ENCODE results near the gene AOPEP.
"Not testable (repeated sequence)": the region's sequence is repeated elsewhere in the genome, so short reads cannot be mapped to it uniquely, and the experiment has no call there.

AOPEP gene

DNA sequence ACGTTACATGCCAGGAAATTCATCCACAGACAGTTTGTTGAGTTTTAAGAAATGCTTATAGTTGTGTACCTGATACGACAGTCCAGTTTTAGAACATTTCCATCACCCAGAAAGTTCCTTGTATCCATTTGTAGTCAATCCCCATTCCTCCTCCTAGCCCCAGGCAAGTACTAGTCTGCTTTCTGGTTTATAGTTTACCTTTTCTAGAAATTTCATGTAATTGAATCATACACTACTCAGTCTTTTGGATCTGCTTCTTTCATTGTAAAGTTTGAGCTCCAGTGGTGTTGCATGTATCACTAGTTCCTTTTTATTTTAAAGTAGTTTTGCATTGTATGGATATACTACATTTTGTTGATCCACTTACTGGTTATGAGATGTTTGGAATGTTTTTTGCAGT lies 291.2 kb downstream of the AOPEP start:
- DNase-seq (ENCODE audit: low read depth in 2 of 2), result no peak

DNA sequence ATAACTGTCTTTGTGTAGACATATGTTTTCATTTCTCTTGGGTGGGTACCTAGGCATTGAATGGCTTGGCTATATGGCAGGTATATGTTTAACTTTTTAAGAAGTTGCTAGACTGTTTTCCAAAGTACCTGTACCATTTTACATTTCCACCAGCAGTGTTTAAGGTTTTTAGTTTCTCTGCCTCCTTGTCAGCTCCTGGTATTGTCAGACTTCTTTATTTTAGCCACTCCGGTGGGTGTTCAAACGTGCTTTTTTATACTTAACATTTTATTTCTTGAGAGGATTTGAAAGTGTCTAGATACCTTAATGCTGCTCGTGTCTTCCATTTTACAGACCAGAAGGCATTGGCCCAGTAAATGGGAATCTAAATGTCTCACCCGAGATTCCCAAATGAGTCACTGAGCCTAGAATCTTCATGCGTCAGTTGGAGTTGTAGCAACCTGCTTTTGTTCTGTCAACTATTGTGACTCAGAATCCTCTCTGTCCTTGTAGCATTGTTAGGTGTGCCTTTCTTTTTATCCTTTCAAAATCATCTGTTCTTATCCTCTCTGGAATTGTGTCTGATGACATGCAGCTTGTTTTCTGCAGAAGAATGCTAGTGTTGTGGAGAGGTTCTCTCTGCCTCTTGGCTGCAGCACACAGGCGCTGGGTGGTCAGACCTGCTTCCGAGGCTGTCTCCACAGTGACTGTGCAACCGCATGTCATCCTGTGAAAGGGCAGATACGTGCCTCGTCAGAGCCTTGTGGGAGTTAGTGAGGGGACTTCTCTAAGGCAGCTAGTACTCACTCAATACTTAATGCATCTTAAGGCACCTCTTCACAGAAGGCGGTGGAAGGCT lies 291.8 kb downstream of the AOPEP start:
- no peak for DNase-seq (ENCODE audit: low read depth in 2 of 2)

DNA sequence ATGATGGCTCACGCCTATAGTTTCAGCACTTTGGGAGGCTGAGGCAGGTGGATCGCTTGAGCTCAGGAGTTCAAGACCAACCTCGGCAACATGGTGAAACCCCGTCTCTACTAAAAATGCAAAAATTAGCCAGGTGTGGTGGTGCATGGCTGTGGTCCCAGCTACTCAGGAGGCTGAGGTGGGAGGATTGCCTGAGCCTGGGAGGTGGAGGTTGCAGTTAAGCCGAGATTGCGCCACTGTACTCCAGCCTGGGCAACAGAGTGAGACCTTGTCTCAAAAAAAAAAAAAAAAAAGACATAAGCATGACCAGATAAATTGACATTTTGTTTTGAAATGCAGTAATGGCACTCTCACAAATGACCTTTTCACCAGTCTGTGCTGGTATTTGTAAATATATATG lies 294.1 kb downstream of the AOPEP start:
- DNase-seq (ENCODE audit: low read depth in 2 of 2), result not testable (repeated sequence)

DNA sequence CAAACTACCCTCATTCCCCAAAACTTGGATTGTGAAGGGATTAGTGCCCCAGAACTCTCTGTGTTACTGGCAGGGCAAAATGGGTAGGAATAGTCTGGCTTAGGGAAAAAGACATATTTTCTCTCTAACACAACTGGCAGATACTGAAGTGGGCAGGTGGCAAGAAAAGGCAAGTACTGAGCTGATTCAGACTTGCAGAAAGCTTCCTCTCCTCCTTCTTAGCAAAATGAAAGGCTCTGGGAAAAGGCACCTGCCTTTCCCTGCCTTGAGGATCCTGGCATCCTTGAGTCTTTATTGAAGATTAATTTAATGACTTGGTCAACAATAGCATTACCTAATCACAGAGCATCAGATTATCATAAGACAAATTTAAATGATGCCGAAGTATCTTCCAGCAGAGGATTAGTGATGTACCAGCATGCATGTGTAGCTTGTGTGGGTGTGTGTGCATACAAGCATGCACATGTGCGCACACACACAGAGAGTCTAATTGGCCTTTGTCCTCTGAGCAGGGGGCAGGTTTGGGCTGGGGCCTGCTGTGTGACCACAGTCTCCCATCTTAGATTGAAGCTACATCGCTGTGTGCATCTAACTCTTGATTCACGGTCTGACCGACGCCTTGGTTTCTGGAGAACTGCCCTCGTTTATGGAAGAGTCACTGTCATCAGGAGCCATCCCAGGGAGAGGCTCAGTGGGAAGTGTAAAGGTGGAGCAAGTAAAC lies 294.8 kb downstream of the AOPEP start:
- DNase-seq (ENCODE audit: low read depth in 2 of 2), result no peak

DNA sequence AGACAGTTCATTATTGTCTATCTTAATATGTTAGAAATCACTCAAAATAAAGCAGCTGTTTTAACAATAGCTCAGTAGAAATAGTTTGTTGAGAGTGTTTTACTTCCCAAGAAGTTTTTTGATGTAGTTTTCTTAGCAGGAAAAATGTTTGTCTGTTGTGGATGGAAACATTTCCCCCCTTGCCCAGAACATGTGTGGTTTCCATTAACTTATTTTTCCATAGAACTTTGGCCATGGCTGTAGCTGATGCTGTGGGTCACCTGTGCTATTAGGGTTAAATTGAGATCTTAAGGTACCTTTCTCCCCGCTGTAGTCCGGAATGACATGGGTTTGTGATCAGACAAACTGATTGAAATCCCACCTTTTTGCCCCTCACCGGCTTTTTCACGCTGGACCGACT lies 296.2 kb downstream of the AOPEP start:
- no peak for DNase-seq (ENCODE audit: low read depth in 2 of 2)

DNA sequence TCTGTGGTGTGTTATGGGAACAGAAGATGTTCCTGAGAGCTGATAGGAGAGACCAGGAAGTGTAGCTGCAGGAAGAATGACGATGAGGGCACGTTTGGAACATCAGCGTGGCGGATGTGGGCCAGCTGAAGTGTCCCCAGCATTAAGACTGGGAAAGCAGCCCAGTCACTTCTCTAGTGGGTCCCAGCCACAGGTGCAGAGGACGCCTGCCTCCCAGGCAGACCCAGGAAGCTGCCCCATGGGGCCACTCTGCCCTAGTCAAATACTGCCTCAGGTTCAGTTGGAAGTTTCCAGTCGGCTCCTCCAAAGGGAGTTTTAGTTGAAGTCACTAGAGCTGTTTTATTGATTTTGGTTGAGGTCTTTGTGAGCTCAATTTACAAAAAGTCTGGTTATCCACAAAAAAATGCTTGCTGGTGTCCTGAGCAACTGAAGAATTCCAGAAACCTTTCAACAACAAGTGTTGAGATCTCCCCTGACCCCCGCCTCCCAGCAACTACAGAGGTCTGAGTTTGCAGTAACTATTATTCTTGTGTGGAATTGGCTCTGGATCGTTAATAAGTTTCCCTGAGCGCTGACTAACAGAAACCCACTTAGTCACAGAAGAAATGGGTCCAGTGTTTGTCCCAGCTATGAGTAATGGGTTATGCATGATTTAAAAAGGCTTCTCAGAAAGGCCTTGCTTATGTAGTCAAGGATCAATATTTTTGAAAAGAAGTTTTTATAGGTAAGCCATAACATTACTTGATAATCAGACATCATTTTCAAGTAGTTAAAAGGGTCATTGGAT lies 296.9 kb downstream of the AOPEP start:
- DNase-seq (ENCODE audit: low read depth in 2 of 2), result no peak

DNA sequence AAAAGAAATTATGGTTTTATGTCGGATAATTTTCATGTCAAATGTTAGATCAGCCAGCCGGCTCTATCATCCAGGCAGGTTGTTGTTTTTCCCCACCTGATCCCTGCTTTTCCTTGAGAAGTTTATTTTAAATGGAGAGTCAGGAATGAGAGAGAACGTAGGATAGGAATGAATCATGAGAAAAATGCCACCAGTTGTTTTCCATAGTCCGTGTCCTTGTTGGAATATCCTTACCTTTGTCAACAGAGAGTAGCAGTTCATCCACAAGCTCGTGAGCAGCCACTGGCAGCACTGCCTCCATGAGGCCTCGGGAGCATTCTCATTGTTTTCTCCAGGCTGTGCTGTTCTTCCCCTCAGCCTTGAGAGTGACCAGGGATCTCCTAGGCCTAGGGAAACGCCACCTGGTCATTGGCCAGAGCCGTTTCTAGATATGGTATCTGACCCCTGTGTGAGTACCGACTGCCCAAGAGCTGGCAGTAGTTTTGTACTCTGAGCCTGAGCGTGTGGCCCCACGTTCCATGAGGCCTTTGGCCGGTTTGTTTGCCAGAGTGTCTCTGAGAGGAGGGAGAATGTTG lies 297.7 kb downstream of the AOPEP start:
- DNase-seq (ENCODE audit: low read depth in 2 of 2), result no peak

DNA sequence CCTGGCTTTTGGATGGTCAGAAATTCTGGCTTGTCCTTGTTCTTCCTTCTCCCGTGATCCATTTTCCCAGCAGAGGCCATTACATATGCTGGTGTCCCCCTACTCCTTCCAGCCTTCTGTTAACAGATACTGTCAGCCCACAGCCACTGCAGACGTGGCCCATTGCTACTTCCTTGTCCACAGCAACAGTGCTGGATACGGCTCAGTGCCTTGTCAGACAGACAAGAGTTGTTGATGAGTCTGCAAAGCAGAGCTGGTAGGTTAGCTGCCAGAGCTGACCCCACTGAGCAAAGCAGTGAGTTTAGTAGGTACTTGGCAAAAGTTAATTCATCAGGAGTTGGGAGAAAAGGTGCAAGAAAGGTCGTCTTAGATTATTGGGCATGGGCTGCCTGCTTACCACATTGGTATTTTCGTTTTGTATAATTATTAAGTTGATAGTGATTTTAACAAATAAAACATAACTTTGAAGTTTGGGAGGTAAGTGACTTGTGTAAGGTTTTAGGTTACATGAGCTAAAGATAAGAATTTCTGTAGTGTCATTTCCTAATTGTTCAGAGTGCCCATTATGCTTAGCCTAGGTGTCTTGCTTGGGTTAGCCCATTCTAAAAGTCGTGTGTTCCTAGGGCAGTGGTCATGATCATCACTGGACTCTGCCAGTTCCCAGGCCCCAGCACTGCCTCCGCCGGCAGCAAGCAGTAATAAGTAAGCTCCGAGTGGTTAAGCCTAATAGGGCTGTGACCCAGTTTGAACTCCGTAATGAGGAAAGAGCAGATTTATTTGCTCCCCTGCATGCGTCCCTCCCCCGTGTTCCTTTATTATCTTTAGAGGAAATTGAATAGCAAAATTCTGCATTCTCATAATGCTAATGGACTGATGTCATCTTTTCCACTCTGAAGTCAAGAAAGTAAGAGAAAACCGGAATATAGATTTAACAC lies 299.0 kb downstream of the AOPEP start:
- DNase-seq (ENCODE audit: low read depth in 2 of 2), result no peak

DNA sequence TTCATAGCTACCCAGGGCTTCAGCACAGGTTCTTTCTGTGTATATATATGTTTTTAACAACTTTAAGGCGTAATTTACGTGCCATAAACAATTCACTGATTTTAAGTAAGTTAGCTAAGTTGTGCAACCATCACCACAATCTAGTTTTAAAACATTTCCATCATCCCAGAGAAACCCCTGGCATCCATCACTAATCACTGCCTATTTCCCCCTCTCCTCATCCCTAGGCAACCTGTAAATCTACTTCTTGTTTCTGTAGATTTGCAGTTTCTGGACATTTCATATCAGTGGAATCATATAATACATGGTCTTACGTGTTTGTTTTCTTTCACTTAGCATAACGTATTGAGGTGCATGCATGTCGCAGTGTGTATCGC lies 299.6 kb downstream of the AOPEP start:
- no peak for DNase-seq (ENCODE audit: low read depth in 2 of 2)

DNA sequence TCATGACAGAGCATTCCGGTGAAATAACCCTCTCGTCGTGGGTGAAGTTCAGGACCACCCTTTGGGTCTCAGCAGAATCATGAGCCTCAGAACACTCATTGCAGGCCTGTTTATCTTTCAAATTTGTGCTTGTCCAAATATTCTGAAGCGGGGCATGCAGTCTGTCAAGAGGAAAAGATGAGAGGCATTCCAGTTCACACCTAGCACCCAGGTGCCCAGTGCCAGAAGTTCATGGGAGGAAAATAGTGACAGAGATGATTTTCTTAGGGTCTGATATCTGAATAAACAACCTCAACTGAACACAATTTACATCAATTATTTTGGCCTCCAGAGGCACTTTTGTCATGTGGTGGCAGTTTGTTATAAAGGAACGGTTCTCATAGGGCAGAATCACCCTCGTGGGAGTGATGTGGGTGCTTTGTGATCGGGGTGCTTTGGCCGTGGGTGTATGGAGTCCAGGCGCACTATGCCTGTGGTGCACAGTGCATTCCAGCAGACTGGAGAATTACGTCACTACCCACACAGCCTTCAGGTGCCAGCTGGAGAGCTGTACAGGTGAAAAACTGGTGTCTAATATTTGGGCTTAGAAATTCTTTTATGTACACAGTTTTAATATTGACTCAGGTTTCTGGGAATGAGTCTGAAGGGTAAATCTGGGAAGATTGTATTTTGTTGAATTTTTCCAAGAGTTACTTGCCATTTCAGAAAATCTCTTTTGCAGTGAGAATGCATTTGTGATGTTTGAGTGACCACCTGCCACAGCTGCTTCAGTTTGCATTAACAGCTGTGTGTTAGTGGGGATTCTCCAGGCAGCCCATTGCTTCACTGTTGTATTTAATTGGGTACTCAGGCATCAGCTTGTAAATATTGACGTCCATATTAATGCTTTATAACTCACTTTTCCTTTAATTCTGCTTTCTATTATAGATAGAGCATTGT lies 301.7 kb downstream of the AOPEP start:
- DNase-seq (ENCODE audit: low read depth in 2 of 2), result no peak

DNA sequence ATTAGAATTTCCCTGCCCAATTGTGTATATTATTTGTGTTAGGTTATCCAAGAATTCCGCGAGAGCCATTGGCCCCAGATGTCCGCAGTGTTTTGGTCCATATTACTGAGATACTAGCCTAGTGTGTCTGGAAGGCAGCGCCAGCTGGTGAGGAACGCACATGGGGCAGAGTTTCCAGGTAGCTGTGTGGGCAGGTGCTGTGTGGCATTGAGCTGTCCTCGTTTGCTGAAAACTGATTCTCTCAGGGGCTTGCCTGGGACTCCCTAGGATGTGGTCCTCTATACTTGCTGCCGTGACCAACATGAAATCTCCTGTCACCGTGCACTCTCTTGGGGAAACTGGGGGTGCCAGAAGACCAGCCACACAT lies 302.3 kb downstream of the AOPEP start:
- no peak for DNase-seq (ENCODE audit: low read depth in 2 of 2)

DNA sequence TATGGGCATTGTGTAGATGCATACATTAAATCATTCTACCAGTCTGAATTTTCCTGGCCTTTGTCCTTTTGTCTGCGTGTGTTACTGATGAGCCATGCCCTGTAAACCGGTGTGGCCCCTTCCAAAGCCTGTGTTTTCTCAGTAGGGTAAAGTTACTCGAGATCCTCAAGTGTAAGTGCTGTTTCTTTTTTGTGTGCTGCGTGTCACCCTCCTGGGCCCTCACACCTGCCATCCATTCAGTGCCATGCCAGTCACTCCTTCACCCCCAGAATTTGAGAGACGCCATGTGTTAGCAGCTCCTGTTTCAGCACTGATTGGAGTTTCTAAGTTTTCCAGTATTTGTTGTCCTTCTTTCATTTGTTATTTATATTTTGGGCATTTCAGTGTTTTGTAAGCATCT lies 302.8 kb downstream of the AOPEP start:
- no peak for DNase-seq (ENCODE audit: low read depth in 2 of 2)

DNA sequence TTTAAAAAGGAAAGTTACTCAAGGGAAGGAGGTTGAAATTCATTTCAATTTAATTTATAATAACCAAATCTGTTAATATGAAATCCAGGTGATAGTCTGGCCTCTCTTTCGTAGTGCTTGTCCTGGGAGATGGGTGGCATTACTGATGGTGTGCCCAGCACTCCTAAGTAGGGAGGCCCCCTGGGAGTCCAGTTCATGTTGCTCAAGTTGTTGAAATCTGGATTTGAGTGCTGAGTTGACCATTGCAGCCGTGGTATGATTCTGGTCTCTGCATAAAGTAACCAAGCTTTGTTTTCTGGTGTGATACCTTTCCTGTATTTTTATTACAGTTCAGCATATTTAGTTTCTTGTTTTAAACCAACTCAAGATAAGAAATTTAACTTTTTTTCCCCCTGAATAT lies 303.2 kb downstream of the AOPEP start:
- no peak for DNase-seq (ENCODE audit: low read depth in 2 of 2)

DNA sequence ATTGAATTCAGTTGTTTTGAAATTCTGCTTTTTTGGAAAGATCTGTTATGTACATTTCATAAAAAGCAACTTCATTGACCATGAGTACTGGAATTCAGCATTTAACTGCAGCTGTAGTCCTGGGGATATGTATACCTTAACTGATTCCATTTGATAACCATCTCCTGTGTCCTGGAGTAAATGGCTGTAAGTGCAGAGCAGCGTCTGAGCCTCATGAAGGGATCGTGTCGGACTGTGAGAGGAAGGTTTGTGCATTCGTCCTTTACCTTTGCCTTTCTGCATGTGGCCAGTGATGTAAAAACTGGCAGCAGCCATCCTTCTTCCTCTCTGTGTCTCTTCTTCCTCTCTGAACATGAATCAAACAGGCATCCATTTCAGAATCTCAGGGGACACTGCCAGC lies 303.8 kb downstream of the AOPEP start:
- DNase-seq (ENCODE audit: low read depth in 2 of 2), result no peak

DNA sequence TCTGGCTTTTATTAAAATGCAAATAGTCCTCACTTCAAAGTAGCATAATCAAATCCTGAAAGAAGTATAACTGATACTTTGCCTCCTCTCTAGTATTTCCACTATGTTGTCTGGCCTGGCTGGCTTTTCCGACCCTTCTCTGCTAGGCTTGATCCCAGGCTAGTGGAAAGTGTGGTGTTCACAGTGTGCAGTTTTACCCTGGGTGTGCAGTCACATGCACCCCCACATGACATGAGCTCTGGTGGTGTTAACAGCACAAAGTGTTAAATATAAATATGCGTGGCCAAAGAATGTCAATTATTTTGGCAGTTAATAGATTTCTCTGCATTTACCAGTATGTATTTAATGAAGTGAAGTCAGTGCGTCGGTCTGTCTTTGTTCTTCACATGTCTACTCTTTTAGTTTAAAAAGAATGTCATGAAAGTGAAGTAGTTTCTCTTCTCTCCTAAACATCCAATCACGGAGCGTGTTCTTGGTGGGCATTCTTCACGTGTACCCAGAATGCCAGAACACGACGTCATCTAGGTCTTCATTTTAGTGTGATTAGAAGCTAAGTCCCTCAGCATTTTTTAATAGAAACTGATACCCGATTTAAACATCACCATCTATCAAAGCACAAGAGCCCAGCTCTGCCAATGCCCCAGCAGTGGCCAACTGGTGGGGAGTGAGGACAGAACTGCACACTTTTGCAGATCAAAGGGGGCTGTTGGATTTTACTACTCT lies 304.6 kb downstream of the AOPEP start:
- DNase-seq (ENCODE audit: low read depth in 2 of 2), result no peak

DNA sequence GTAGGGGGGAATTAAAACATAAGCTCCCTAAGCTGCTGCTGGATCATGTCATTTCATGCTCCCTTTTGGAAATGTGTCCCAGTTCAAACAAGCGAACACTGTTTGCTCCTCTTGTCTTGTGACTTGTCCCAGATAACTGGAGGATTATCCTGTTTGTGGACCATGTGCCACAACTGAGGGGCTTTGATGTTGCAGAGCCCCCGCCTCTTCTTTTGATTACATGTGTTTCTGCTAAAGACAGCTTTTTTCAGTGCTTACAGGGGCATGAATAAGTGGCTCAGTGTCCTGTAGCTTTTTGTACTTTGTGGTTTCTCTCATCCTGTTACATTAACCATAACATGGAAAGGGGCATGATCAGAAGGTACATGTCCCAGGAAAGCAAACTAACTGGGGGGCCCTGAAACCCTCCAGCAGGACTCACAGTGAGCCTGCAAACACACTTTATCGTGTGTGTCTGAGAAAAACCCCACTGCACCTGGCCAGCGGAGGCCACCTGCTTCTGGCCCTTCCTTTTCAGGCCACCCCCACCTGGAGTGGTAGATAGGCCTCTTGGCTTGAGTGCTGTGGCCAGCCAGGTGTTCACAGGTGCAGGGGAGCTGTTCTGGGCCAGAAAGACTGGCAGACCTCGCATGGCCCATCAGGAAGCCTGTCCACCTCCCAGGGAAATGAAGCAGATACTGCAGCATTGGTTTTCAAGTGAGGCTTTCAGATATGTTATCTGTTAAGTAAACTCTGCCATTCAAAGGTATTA lies 305.4 kb downstream of the AOPEP start:
- no peak for DNase-seq (ENCODE audit: low read depth in 2 of 2)

DNA sequence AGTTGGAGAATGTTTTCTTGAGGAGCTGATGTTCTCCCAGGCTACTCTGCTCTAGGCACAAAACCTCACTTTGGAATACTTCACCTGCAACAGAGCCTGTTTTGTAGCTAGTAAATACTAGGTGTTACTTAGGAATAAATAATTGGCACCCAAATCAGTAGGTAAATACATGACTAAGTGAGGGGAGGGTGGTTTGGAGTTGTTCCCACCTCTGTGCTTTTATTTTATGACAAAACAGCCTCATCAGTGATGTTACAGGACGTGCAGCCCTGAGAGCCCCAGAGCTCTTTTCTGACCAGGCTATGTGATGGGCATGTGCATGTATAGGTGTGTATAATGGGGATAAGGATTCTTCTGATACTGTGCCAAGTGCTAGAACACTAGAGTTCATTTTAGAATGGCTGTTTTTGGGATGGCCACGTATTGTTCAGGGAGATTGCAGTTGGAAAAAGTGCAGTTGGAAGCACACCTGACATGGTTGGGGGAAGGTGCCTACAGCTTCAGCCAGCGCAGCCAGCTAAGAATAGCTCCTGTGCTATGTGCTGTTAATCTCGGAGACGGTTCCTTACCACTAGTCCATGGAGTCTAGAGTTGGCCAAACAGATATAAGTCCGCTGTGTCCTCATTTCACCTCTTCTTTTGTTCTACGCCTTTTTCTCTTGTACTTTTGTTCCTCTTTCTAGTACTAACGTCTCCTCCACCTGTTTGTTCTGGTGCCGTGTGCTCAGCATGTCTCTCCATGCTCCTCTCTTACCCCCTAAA lies 306.3 kb downstream of the AOPEP start:
- DNase-seq (ENCODE audit: low read depth in 2 of 2), result no peak

DNA sequence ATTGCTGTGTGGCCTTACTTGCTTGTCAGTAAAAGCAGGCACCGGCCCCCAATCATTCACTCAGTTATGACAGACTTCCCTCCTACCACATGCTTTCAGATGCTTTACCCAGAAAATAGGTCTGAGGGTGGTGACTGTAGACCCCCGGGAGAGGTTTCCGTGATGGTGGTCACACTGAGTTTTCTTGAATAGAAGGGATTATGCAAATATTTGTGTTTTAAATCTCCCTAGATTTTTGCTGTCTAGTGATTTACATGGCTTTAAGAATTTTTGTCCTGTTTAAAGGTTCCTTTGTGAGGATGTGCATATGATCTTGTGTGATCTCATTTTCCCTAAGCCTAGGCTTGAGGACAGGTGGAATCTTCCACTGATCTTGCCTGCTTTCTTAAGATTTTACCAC lies 309.3 kb downstream of the AOPEP start:
- DNase-seq (ENCODE audit: low read depth in 2 of 2), result no peak

Measured in stimulated activated CD4-positive, alpha-beta T cell treated with anti-CD3 and anti-CD28 coated beads, Interleukin-1b, Interleukin-23, amount 100 ng/mL, for 1 hour (primary cell).